Astrocyte (in vitro differentiated cells and primary cell): Measurements from ENCODE around the gene WASF2. TPM values are rescaled to one million over a fixed set of nuclear protein-coding genes. Genes with fewer than 3 reads are reported as not detected.

Experiments used
- DNase-seq: peaks from one replicate; pipeline ENCODE4 v3.0.0-alpha.2; 2010; ENCODE audit warnings: low read depth
- FAIRE-seq: peaks from 2 replicates; lab custom pipeline; 2011; peaks lifted over from hg19 to GRCh38; lab: Jason Lieb, UNC
- H2AFZ ChIP-seq: 2 replicates; pipeline ENCODE4 v1.6.0; 2012; ENCODE audit warnings: low read depth, low read length, inconsistent platforms
- H3K27ac ChIP-seq: 2 replicates; pipeline ENCODE4 v1.5.1; 2011; ENCODE audit warnings: low read depth, low read length, inconsistent platforms
- H3K27me3 ChIP-seq: 2 replicates; pipeline ENCODE4 v1.6.0; 2011; ENCODE audit warnings: low read length, inconsistent platforms; ENCODE audit not compliant: insufficient read depth
- H3K36me3 ChIP-seq: 2 replicates; pipeline ENCODE4 v1.5.1; 2011; ENCODE audit warnings: low read length, inconsistent platforms; ENCODE audit not compliant: insufficient read depth
- H3K4me1 ChIP-seq: 2 replicates; pipeline ENCODE4 v1.5.1; 2011; ENCODE audit warnings: low read length, inconsistent platforms; ENCODE audit not compliant: insufficient read depth
- H3K4me2 ChIP-seq: 2 replicates; pipeline ENCODE4 v1.6.0; 2012; ENCODE audit warnings: low read length, inconsistent platforms
- H3K4me3 ChIP-seq: 2 replicates; pipeline ENCODE4 v1.5.1; 2011; ENCODE audit warnings: low read depth, mild to moderate bottlenecking, low read length, inconsistent platforms; ENCODE audit not compliant: insufficient read depth
- H3K79me2 ChIP-seq: 2 replicates; pipeline ENCODE4 v1.6.0; 2012; ENCODE audit warnings: mild to moderate bottlenecking, low read length, inconsistent platforms; ENCODE audit not compliant: insufficient read depth
- H3K9ac ChIP-seq: 2 replicates; pipeline ENCODE4 v1.6.0; 2012; ENCODE audit warnings: mild to moderate bottlenecking, low read length, inconsistent platforms
- H3K9me3 ChIP-seq: 2 replicates; pipeline ENCODE4 v1.5.1; 2012; ENCODE audit warnings: low read depth, mild to moderate bottlenecking, low read length, inconsistent platforms; ENCODE audit not compliant: insufficient read depth
- H4K20me1 ChIP-seq: 2 replicates; pipeline ENCODE4 v1.6.0; 2012; ENCODE audit warnings: low read length, inconsistent platforms; ENCODE audit not compliant: insufficient read depth
- H3K27ac Mint-ChIP-seq: one replicate; pipeline ENCODE4 v1.8.0; 2021; ENCODE audit warnings: mild to moderate bottlenecking, mixed read lengths; ENCODE audit not compliant: unreplicated experiment
- H3K27me3 Mint-ChIP-seq: one replicate; pipeline ENCODE4 v1.8.0; 2021; ENCODE audit warnings: low read depth, mixed read lengths; ENCODE audit not compliant: unreplicated experiment
- H3K36me3 Mint-ChIP-seq: one replicate; pipeline ENCODE4 v1.8.0; 2021; ENCODE audit warnings: low read depth, mixed read lengths; ENCODE audit not compliant: unreplicated experiment
- H3K4me1 Mint-ChIP-seq: one replicate; pipeline ENCODE4 v1.8.0; 2021; ENCODE audit warnings: low read depth, mixed read lengths; ENCODE audit not compliant: unreplicated experiment
- H3K4me3 Mint-ChIP-seq: one replicate; pipeline ENCODE4 v1.8.0; 2021; ENCODE audit warnings: mild to moderate bottlenecking, moderate library complexity, mixed read lengths; ENCODE audit not compliant: unreplicated experiment
- H3K9me3 Mint-ChIP-seq: one replicate; pipeline ENCODE4 v1.8.0; 2021; ENCODE audit warnings: mild to moderate bottlenecking, mixed read lengths; ENCODE audit not compliant: unreplicated experiment
- EZH2 ChIP-seq: IDR thresholded peaks from 2 replicates; pipeline ENCODE4 v1.6.1; 2012; ENCODE audit warnings: mild to moderate bottlenecking, low read length, inconsistent platforms; ENCODE audit not compliant: insufficient read depth
- total RNA-seq: library from RNA; stranded (reverse); gene quantifications from 2 replicates; pipeline ENCODE4 v1.2.1, GENCODE V29; 2021
- TF ChIP-seq, protein P1 (sequence below): IDR thresholded peaks from 2 replicates; pipeline ENCODE4 v1.5.1; 2011; ENCODE audit warnings: low read depth, mild to moderate bottlenecking, inconsistent platforms, low read length, moderate library complexity; ENCODE audit not compliant: insufficient read depth

The WASF2 gene
- total RNA-seq, 1 donor from 2014 or later = 86.9 TPM

DNA sequence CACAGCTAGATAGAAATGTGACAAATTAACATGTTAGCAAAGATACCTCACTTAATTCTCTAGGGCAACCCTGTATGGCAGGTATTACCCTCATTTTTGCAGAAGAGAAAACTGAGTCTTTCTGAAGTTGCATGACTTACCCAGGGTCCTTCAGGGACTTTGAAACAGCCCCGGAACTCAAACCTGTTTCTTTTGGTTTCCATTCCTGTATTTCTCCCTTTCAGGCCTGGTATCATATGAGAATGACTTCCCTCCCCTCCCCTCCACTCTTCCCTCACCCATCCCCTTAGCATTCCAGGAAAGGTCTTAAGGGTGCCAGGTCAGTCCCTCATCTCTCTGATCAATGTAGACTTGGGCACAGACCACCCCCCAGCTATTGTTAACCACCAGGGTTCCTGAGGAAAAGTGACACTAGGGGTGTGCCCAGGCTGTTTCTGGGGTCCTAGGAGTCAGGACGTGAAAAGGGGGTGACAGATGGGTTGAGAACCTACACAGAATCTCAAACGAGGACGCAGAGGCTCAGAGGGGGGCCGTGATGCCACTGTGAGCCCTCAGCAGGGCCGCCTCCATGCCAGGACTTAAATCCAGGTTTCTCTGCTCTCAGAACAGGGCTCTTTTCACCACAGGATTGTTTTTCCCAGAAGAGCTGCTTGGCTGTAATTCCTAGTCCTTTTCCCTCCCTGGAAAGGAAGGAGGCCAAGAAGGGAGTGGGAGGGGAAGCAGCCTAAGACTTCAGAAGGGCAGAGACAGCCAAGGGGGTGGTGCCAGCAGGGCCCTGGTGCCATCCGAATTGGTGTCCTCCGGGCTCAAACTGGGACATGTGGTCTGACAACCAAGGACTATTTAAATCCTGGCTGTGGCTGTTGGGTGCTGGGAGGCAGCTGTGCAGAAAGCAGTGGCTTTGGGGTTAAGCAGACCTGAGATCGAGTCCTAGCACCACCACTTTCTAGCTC, 2.1 kb upstream of the WASF2 start:
- H3K4me3 ChIP-seq = no peak overlapping the region
- H3K4me2 ChIP-seq = no peak overlapping the region
- H3K4me1 Mint-ChIP-seq = peaks cover 17% of the 10 kb centered on the region
- H2AFZ ChIP-seq = peak overlapping the region; percentile 57
- no peak overlapping the region for H3K27ac Mint-ChIP-seq
- no peak overlapping the region for H3K4me3 Mint-ChIP-seq
- no peaks in the 10 kb centered on the region for H3K36me3 Mint-ChIP-seq
- peak; percentile 18 for DNase-seq
- no peaks in the 10 kb centered on the region for H3K27me3 Mint-ChIP-seq
- no peak for TF ChIP-seq EZH2
- TF ChIP-seq, protein P1, sequence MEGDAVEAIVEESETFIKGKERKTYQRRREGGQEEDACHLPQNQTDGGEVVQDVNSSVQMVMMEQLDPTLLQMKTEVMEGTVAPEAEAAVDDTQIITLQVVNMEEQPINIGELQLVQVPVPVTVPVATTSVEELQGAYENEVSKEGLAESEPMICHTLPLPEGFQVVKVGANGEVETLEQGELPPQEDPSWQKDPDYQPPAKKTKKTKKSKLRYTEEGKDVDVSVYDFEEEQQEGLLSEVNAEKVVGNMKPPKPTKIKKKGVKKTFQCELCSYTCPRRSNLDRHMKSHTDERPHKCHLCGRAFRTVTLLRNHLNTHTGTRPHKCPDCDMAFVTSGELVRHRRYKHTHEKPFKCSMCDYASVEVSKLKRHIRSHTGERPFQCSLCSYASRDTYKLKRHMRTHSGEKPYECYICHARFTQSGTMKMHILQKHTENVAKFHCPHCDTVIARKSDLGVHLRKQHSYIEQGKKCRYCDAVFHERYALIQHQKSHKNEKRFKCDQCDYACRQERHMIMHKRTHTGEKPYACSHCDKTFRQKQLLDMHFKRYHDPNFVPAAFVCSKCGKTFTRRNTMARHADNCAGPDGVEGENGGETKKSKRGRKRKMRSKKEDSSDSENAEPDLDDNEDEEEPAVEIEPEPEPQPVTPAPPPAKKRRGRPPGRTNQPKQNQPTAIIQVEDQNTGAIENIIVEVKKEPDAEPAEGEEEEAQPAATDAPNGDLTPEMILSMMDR = no peak
- FAIRE-seq = no peak
- H3K36me3 ChIP-seq = no peaks in the 10 kb centered on the region
- H4K20me1 ChIP-seq = peaks cover 13% of the 10 kb centered on the region
- H3K27me3 ChIP-seq = no peaks in the 10 kb centered on the region
- no peaks in the 10 kb centered on the region for H3K9me3 ChIP-seq
- peaks cover 24% of the 10 kb centered on the region for H3K79me2 ChIP-seq
- H3K9ac ChIP-seq = no peak overlapping the region
- H3K9me3 Mint-ChIP-seq = no peaks in the 10 kb centered on the region
- no peak overlapping the region for H3K27ac ChIP-seq
- H3K4me1 ChIP-seq = peaks cover 13% of the 10 kb centered on the region

DNA sequence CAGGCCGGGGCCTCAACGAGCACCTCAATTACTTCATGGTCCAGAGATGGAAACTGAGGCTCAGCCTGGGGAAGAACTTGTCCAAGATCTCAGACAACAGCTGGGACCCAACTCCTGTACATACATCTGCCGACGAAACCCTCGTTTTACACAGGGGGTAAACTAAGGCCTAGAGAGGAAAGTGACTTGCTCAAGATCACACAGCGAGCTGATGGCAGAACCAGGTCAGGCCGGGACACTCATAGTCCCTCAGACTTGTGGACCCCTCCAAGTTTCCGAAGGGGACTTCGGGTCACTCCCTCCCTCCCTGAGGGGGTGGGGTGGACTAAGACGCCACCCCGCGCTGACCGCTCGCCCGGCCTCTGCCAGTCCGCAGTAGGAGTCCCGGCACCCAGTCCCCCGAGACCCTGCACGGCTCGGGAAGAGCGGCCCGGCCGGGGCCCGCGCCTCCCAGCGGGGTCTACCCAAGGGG, 430 bp downstream of the WASF2 start:
- Histone ChIP-seq H2AFZ (peak overlapping the region; percentile 71), H4K20me1 (peaks cover 31% of the 10 kb centered on the region), H3K27me3 (no peaks in the 10 kb centered on the region), H3K27ac (peak overlapping the region; percentile 99), H3K36me3 (no peaks in the 10 kb centered on the region), H3K4me3 (peak overlapping the region; percentile 99), H3K4me2 (peak overlapping the region; percentile 86), H3K9me3 (no peaks in the 10 kb centered on the region), H3K9ac (peak overlapping the region; percentile 94), H3K4me1 (peaks cover 10% of the 10 kb centered on the region), H3K79me2 (peaks cover 45% of the 10 kb centered on the region)
- peak; percentile 41 for DNase-seq
- Mint-ChIP-seq H3K9me3 (no peaks in the 10 kb centered on the region), H3K4me1 (peaks cover 12% of the 10 kb centered on the region), H3K4me3 (peak overlapping the region; percentile 90), H3K27ac (peak overlapping the region; percentile 21), H3K36me3 (no peaks in the 10 kb centered on the region), H3K27me3 (no peaks in the 10 kb centered on the region)
- no peak for FAIRE-seq
- TF ChIP-seq EZH2 = no peak
- TF ChIP-seq, protein P1 = no peak
